ENCODE measurements around the gene KCTD17.

GRCh38 chr22:37075822-37076433 lies 24.4 kb downstream of the KCTD17 start:
- TF ChIP-seq FOXS1 (CRISPR knock-in tag; IDR thresholded peaks at IDR 0.05): no peak
- TF ChIP-seq, protein P1, sequence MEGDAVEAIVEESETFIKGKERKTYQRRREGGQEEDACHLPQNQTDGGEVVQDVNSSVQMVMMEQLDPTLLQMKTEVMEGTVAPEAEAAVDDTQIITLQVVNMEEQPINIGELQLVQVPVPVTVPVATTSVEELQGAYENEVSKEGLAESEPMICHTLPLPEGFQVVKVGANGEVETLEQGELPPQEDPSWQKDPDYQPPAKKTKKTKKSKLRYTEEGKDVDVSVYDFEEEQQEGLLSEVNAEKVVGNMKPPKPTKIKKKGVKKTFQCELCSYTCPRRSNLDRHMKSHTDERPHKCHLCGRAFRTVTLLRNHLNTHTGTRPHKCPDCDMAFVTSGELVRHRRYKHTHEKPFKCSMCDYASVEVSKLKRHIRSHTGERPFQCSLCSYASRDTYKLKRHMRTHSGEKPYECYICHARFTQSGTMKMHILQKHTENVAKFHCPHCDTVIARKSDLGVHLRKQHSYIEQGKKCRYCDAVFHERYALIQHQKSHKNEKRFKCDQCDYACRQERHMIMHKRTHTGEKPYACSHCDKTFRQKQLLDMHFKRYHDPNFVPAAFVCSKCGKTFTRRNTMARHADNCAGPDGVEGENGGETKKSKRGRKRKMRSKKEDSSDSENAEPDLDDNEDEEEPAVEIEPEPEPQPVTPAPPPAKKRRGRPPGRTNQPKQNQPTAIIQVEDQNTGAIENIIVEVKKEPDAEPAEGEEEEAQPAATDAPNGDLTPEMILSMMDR (IDR thresholded peaks at IDR 0.05): no peak
- no peak for TF ChIP-seq POLR2A (IDR thresholded peaks at IDR 0.05; ENCODE audit: low read length)
- no peak for TF ChIP-seq BHLHE40 (IDR thresholded peaks at IDR 0.05; ENCODE audit: low read depth, low read length)
- no peak for TF ChIP-seq CEBPB (IDR thresholded peaks at IDR 0.05)
- TF ChIP-seq JUNB (IDR thresholded peaks at IDR 0.05): no peak
- TF ChIP-seq, protein P2, sequence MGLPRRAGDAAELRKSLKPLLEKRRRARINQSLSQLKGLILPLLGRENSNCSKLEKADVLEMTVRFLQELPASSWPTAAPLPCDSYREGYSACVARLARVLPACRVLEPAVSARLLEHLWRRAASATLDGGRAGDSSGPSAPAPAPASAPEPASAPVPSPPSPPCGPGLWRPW (IDR thresholded peaks at IDR 0.05): no peak
- TF ChIP-seq, protein P3, sequence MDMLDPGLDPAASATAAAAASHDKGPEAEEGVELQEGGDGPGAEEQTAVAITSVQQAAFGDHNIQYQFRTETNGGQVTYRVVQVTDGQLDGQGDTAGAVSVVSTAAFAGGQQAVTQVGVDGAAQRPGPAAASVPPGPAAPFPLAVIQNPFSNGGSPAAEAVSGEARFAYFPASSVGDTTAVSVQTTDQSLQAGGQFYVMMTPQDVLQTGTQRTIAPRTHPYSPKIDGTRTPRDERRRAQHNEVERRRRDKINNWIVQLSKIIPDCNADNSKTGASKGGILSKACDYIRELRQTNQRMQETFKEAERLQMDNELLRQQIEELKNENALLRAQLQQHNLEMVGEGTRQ (IDR thresholded peaks at IDR 0.05): no peak

Measured in A549 (cell line).